ENCODE results near the gene CRB2. TPM values are rescaled to one million over a fixed set of nuclear protein-coding genes. Genes with fewer than 3 reads are reported as not detected.

The CRB2 gene
- total RNA-seq, 1 experiment from 2014 or later = 3.6 TPM

GRCh38 chr9:123350590-123351310 lies 5.2 kb upstream of the CRB2 start:
- H2BK20ac ChIP-seq (ENCODE audit: low read depth, low read length, poor library complexity, severe bottlenecking) = no peak overlapping the region
- no peaks in the 10 kb centered on the region for H3K79me1 ChIP-seq (ENCODE audit: insufficient read depth, low read depth, low read length, poor library complexity, severe bottlenecking)
- no peak overlapping the region for H4K8ac ChIP-seq (replicated peaks; ENCODE audit: insufficient read length, low read depth, low read length)
- Mint-ChIP-seq H3K36me3 (ENCODE audit: insufficient read depth in 1 of 3, low read depth in 3 of 3) (no peaks in the 10 kb centered on the region), H3K9me3 (no peaks in the 10 kb centered on the region; a peak in 1 of 5 replicates), H3K4me1 (peaks cover 17 to 19% of the 10 kb centered on the region in 2 experiments), H3K4me3 (peak overlapping the region in 1 of 2 experiments; percentile 7; a peak in 1 of 5 replicates), H3K27ac (peak overlapping the region in 1 of 3 experiments; percentile 21; a peak in 1 of 7 replicates), H3K27me3 (ENCODE audit: low read depth) (peaks cover 24% of the 10 kb centered on the region)
- H3K18ac ChIP-seq (ENCODE audit: insufficient read length, low read depth, low read length) = no peak overlapping the region
- no peaks in the 10 kb centered on the region for H3K9me3 ChIP-seq (ENCODE audit: control insufficient read depth, low read depth, low read length)
- no peak overlapping the region for H3K4ac ChIP-seq (ENCODE audit: low read depth, low read length)
- no peak overlapping the region for H2BK120ac ChIP-seq (ENCODE audit: low read depth, low read length, poor library complexity, severe bottlenecking)
- no peak for TF ChIP-seq CTCF (conservative IDR thresholded peaks at IDR 0.05)
- no peak overlapping the region for H3K4me2 ChIP-seq (ENCODE audit: insufficient read depth, insufficient read length, low read length)
- no peak overlapping the region for H2BK15ac ChIP-seq (ENCODE audit: low read depth, low read length)
- H3T11ph ChIP-seq (ENCODE audit: low read length) = no peak overlapping the region
- H2AK5ac ChIP-seq (ENCODE audit: insufficient read length, low read length) = no peak overlapping the region
- no peaks in the 10 kb centered on the region for H3K79me2 ChIP-seq (ENCODE audit: insufficient read depth, low read length)
- H2BK12ac ChIP-seq (ENCODE audit: insufficient read length, low read depth, low read length) = no peak overlapping the region
- peaks cover 2% of the 10 kb centered on the region for H3K23me2 ChIP-seq (ENCODE audit: insufficient read length, low read depth, low read length, poor library complexity, severe bottlenecking)
- H4K20me1 ChIP-seq (ENCODE audit: control insufficient read depth, insufficient read depth, insufficient read length) = no peaks in the 10 kb centered on the region
- no peak overlapping the region for H2AFZ ChIP-seq (ENCODE audit: low read length)
- H3K14ac ChIP-seq (ENCODE audit: insufficient read depth, low read length) = no peak overlapping the region
- H2BK5ac ChIP-seq (ENCODE audit: insufficient read length, low read length) = no peak overlapping the region
- no peak overlapping the region for H4K91ac ChIP-seq (ENCODE audit: insufficient read length, low read depth, low read length)
- H3K56ac ChIP-seq (ENCODE audit: insufficient read length, low read depth, low read length) = no peak overlapping the region
- H3K27ac ChIP-seq (ENCODE audit: insufficient read length, low read depth, low read length) = no peak overlapping the region
- H3K9ac ChIP-seq (ENCODE audit: extremely low read depth, insufficient read length, low read length) = no peak overlapping the region
- no peaks in the 10 kb centered on the region for H3K4me1 ChIP-seq (ENCODE audit: insufficient read depth, low read length)
- no CpG with 5 or more reads among the region's 8 CpGs for WGBS (ENCODE audit: extremely low coverage, insufficient read length, low lambda C conversion rate)
- no peaks in the 10 kb centered on the region for H3K27me3 ChIP-seq (ENCODE audit: insufficient read depth, low read length)
- H4K5ac ChIP-seq (ENCODE audit: insufficient read length, low read depth, low read length) = no peak overlapping the region
- DNase-seq = no peak
- H3K23ac ChIP-seq (ENCODE audit: insufficient read length, low read depth, low read length) = no peak overlapping the region

Data from H9 (cell line).